PC-3 (cell line): ENCODE measurements around the gene RABEPK. TPM values are rescaled to one million over a fixed set of nuclear protein-coding genes. Genes with fewer than 3 reads are reported as not detected.

Experiments
- ATAC-seq: fragments of 200-7000 bp; cut with Tn5 transposase; 2 replicates; pipeline ENCODE4 v1.9.1; 2020; ENCODE audit warnings: mild to moderate bottlenecking, moderate library complexity
- BruUV-seq: library from RNA; stranded (reverse); fragments of 400-500 nt; replicated peaks from 2 replicates; lab custom pipeline; 2021; lab: Mats Ljungman, UMichigan
- CTCF ChIA-PET: fragments of 300-600 bp; sonication (Branson Sonifier 250); formaldehyde crosslinking; loops from one replicate; lab custom pipeline; 2022; ENCODE audit warnings: antibody characterized with exemption; lab: Charles Lee
- POLR2A ChIA-PET: fragments of 300-600 bp; sonication (Branson Sonifier 250); formaldehyde crosslinking; loops from one replicate; lab custom pipeline; 2022; ENCODE audit warnings: antibody characterized with exemption; ENCODE audit not compliant: unreplicated experiment; lab: Charles Lee
- DNase-seq: peaks from one replicate; pipeline ENCODE4 v3.0.0-alpha.2; 2015
- H2AFZ ChIP-seq: fragments of 300-600 bp; sonication (generic); 2 replicates; pipeline ENCODE4 v1.6.0; 2016; ENCODE audit warnings: antibody characterized with exemption, low read length
- H3F3A ChIP-seq: fragments of 300-600 bp; sonication (generic); one replicate; pipeline ENCODE4 v1.6.0; 2017; ENCODE audit warnings: antibody characterized with exemption, low read length, control low read depth, mild to moderate bottlenecking; ENCODE audit not compliant: unreplicated experiment
- H3K27ac ChIP-seq: fragments of 300-600 bp; sonication (generic); 2 replicates; pipeline ENCODE4 v1.5.1; 2016; ENCODE audit warnings: mild to moderate bottlenecking, low read length
- H3K27me3 ChIP-seq: fragments of 300-600 bp; sonication (generic); 2 replicates; pipeline ENCODE4 v1.6.1; 2016; ENCODE audit warnings: low read length, mixed read lengths
- H3K36me3 ChIP-seq: fragments of 300-600 bp; sonication (generic); 2 replicates; pipeline ENCODE4 v1.6.1; 2016; ENCODE audit warnings: low read depth, mixed run types, low read length, mixed read lengths
- H3K4me1 ChIP-seq: fragments of 300-600 bp; sonication (generic); 2 replicates; pipeline ENCODE4 v1.5.1; 2016; ENCODE audit warnings: low read length; ENCODE audit not compliant: insufficient read depth
- H3K4me2 ChIP-seq: fragments of 300-600 bp; sonication (generic); 2 replicates; pipeline ENCODE4 v1.6.0; 2016; ENCODE audit warnings: low read length
- H3K4me3 ChIP-seq: fragments of 300-600 bp; sonication (generic); 2 replicates; pipeline ENCODE4 v1.5.1; 2016; ENCODE audit warnings: mild to moderate bottlenecking, low read length, mixed read lengths
- H3K79me2 ChIP-seq: fragments of 300-600 bp; sonication (generic); 2 replicates; pipeline ENCODE4 v1.6.1; 2017; ENCODE audit warnings: low read length, mixed read lengths
- H3K9ac ChIP-seq: fragments of 300-600 bp; sonication (generic); 2 replicates; pipeline ENCODE4 v1.6.0; 2016; ENCODE audit warnings: mild to moderate bottlenecking, low read length
- H3K9me2 ChIP-seq: fragments of 300-600 bp; sonication (generic); replicated peaks from 2 replicates; pipeline ENCODE4 v1.6.1; 2016; ENCODE audit warnings: mixed run types, low read length, mixed read lengths
- H3K9me3 ChIP-seq: fragments of 300-600 bp; sonication (generic); 2 replicates; pipeline ENCODE4 v1.6.1; 2016; ENCODE audit warnings: low read length, mixed read lengths
- H4K20me1 ChIP-seq: fragments of 300-600 bp; sonication (generic); 2 replicates; pipeline ENCODE4 v1.6.1; 2016; ENCODE audit warnings: low read length, mixed read lengths
- CTCF ChIP-seq: fragments of 300-600 bp; sonication (generic); conservative IDR thresholded peaks from 2 replicates; pipeline ENCODE4 v1.5.1; 2017; ENCODE audit warnings: antibody characterized with exemption, low read depth, mild to moderate bottlenecking, low read length
- EZH2 ChIP-seq: fragments of 300-600 bp; sonication (generic); IDR thresholded peaks from one replicate; pipeline ENCODE4 v1.6.1; 2017; ENCODE audit warnings: antibody characterized with exemption, mild to moderate bottlenecking, low read length; ENCODE audit not compliant: unreplicated experiment
- EZH2phosphoT487 ChIP-seq: fragments of 300-600 bp; sonication (generic); IDR thresholded peaks from 2 replicates; pipeline ENCODE4 v1.6.1; 2018; ENCODE audit warnings: mild to moderate bottlenecking, antibody characterized with exemption, low read length, borderline replicate concordance
- intact Hi-C: fragments of 100-400 bp; cut with micrococcal nuclease; formaldehyde crosslinking; loops from 2 replicates; pipeline ENCODE4 v1.9.0; 2023
- total RNA-seq: library from RNA; depleted of rRNA; stranded (reverse); fragments of >200 nt; gene quantifications from 2 replicates; pipeline ENCODE4 v1.2.3, GENCODE V29; 2014

Gene RABEPK
- total RNA-seq, 1 experiment from 2014 or later = 27.8 TPM

DNA sequence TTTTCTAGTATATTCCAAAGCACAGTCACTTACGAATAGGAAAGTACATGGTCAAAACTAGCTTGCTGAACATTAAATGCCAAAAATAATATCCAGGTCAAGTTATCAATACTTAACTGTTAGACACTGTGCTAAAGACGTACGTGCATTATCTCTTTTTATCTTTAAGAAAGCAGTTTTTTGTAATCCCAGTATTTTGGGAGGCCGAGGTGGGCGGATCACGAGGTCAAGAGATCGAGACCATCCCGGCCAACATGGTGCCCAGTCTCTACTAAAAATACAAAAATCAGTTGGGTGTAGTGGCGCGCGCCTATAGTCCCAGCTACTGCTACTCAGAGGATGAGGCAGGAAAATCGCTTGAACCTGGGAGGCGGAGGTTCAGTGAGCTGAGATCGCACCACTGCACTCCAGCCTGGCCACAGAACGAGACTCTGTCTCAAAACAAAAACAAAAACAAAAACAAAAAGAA is 43.5 kb downstream of the RABEPK start:
- Histone ChIP-seq H3K4me3 (no peak overlapping the region), H3K36me3 (peaks cover 22% of the 10 kb centered on the region), H3K27ac (peak overlapping the region; percentile 39), H3F3A (peaks cover 3% of the 10 kb centered on the region), H4K20me1 (peaks cover 22% of the 10 kb centered on the region), H3K4me2 (peak overlapping the region; percentile 39), H3K27me3 (no peaks in the 10 kb centered on the region), H2AFZ (no peak overlapping the region), H3K9me3 (no peaks in the 10 kb centered on the region), H3K4me1 (peaks cover 24% of the 10 kb centered on the region), H3K9ac (no peak overlapping the region), H3K79me2 (peaks cover 32% of the 10 kb centered on the region), H3K9me2 (no peaks in the 10 kb centered on the region)
- DNase-seq (no peak), ATAC-seq (no peak)
- intact Hi-C loops = loop anchor here (1.0 kb wide), 1 partner anchor 85 kb away; no protein-coding TSS in a partner anchor
- TF ChIP-seq EZH2phosphoT487 (no peak), EZH2 (no peak), CTCF (no peak)
- BruUV-seq = no TSS peak
- ChIA-PET POLR2A (interaction anchor here (0.5 to 2.0 kb wide), 3 partner anchors 53 to 100 kb away, joined by 4 to 7 read pairs (median 7); partner anchors contain the start of gene SCAI), CTCF (no interaction called here)

DNA sequence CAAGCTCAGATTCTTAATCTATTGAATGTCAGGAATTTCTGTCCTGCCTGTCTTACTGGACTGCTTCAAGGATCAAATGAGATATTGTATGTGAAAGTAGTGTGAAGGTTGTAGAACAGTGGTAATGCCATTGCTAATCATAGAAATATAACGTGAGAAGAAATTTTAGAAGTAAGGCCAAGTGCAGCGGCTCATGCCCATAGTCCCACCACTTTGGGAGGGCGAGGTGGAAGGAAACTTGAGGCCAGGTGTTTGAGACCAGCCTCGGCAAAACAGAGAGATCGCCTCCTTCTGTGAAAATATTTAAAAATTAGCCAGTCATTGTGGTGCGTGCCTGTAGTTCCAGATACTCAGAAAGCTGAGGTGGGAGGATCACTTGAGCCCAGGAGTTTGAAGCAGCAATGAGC is 45.9 kb downstream of the RABEPK start:
- H3F3A ChIP-seq = no peaks in the 10 kb centered on the region
- no peaks in the 10 kb centered on the region for H3K27me3 ChIP-seq
- H3K9me3 ChIP-seq = no peaks in the 10 kb centered on the region
- DNase-seq (no peak), ATAC-seq (no peak)
- H3K4me2 ChIP-seq = no peak overlapping the region
- H3K36me3 ChIP-seq = no peaks in the 10 kb centered on the region
- no peak overlapping the region for H3K9ac ChIP-seq
- H3K79me2 ChIP-seq = peaks cover 9% of the 10 kb centered on the region
- no peak overlapping the region for H3K4me3 ChIP-seq
- no TSS peak for BruUV-seq
- TF ChIP-seq EZH2phosphoT487 (no peak), CTCF (no peak), EZH2 (no peak)
- H2AFZ ChIP-seq = no peak overlapping the region
- intact Hi-C loops = no loop called here
- H3K4me1 ChIP-seq = peaks cover 17% of the 10 kb centered on the region
- H4K20me1 ChIP-seq = no peaks in the 10 kb centered on the region
- no peak overlapping the region for H3K27ac ChIP-seq
- CTCF ChIA-PET = no interaction called here
- H3K9me2 ChIP-seq = no peaks in the 10 kb centered on the region
- POLR2A ChIA-PET = interaction anchor here (0.7 kb wide), 2 partner anchors 84 to 96 kb away, joined by 5 to 7 read pairs; no protein-coding TSS in a partner anchor

DNA sequence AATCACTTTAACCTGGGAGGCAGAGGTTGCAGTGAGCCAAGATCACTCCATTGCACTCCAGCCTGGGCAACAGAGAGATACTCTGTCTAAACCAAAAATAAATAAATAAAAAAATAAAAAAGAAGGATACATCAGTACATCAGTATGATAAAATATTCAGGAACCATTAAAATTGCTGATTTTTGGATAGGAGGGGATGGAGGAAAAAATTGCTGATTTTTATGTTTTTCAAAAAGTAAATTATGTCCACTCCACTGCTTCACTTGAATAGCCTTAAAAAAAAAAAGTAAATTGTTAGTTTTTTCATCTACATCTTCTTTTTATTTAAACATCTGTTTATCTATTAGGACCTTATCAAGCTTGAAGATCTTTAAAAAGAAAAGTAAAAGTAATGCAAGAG is 53.9 kb downstream of the RABEPK start:
- Histone ChIP-seq H3K4me3 (no peak overlapping the region), H3K27me3 (no peaks in the 10 kb centered on the region), H3K9ac (no peak overlapping the region), H4K20me1 (no peaks in the 10 kb centered on the region), H3K9me3 (no peaks in the 10 kb centered on the region), H3F3A (no peaks in the 10 kb centered on the region), H3K4me2 (no peak overlapping the region), H2AFZ (no peak overlapping the region), H3K79me2 (no peaks in the 10 kb centered on the region), H3K36me3 (no peaks in the 10 kb centered on the region), H3K4me1 (no peaks in the 10 kb centered on the region), H3K9me2 (no peaks in the 10 kb centered on the region), H3K27ac (no peak overlapping the region)
- BruUV-seq = no TSS peak
- intact Hi-C loops = no loop called here
- ChIA-PET CTCF (no interaction called here), POLR2A (no interaction called here)
- DNase-seq (no peak), ATAC-seq (no peak)
- TF ChIP-seq EZH2 = no peak
- no peak for TF ChIP-seq EZH2phosphoT487
- TF ChIP-seq CTCF = no peak
